Tibial nerve (tissue), 4 donors: Measurements from ENCODE around the gene NTNG2. TPM values are rescaled to one million over a fixed set of nuclear protein-coding genes. Genes with fewer than 3 reads are reported as not detected.
A peak's percentile ranks its signal among the peaks of the same experiment; 100 is the strongest.
"Not testable (repeated sequence)": the region's sequence is repeated elsewhere in the genome, so short reads cannot be mapped to it uniquely, and the experiment has no call there.

Experiments used
- DNase-seq, 2 donors: peaks; one replicate each; pipeline ENCODE4 v3.0.0-alpha.2; 2019; ENCODE audit warnings: low spot score in 2 of 2
- H3K27ac ChIP-seq, 4 donors: fragments of 200-600 bp; sonication (generic) in 3 of 4; one replicate each; pipeline ENCODE4 v1.5.1; 2017 to 2019; ENCODE audit warnings: mild to moderate bottlenecking in 1 of 4
- H3K27me3 ChIP-seq, 2 donors: fragments of 200-600 bp; sonication (generic) in 1 of 2; one replicate each; pipeline versions ENCODE4 v1.5.1 to v1.6.0; 2017 to 2019
- H3K36me3 ChIP-seq, 3 donors: fragments of 200-600 bp; sonication (generic); one replicate each; pipeline ENCODE4 v1.5.1; 2018 to 2019
- H3K4me1 ChIP-seq, 4 donors: fragments of 200-600 bp; sonication (generic) in 3 of 4; one replicate each; pipeline ENCODE4 v1.5.1; 2017 to 2019
- H3K4me3 ChIP-seq, 4 donors: fragments of 200-600 bp; sonication (generic) in 3 of 4; one replicate each; pipeline ENCODE4 v1.5.1; 2017 to 2019; ENCODE audit warnings: mild to moderate bottlenecking in 1 of 4, moderate library complexity in 1 of 4
- H3K9me3 ChIP-seq, 4 donors: fragments of 200-600 bp; sonication (generic) in 3 of 4; one replicate each; pipeline ENCODE4 v1.5.1; 2017 to 2019
- EP300 ChIP-seq, 2 donors: sonication (generic); formaldehyde crosslinking; IDR thresholded peaks; one replicate each; pipeline ENCODE4 v1.6.1; 2017; ENCODE audit warnings: antibody characterized with exemption in 2 of 2, mild to moderate bottlenecking in 1 of 2
- POLR2A ChIP-seq, 2 donors: fragments of 450-650 bp; IDR thresholded peaks; one replicate each; pipeline ENCODE4 v1.6.1; 2017; ENCODE audit warnings: antibody characterized with exemption in 2 of 2, mild to moderate bottlenecking in 2 of 2, moderate library complexity in 2 of 2
- WGBS, 2 donors: methylation state at CpG; one replicate each; pipeline ENCODE4 v1.1.5; 2018; 5-methylcytosine and 5-hydroxymethylcytosine counted together
- total RNA-seq, 4 donors: library from RNA; depleted of rRNA; stranded (reverse); fragments of >200 nt; gene quantifications; one replicate each; pipeline ENCODE4 v1.1.0, GENCODE V29; 2016
- TF ChIP-seq, protein P1 (sequence below), 5 experiments: fragments of 200-600 bp in 3 of 5; fragments of 450-650 bp in 2 of 5; sonication (generic) in 3 of 5; IDR thresholded peaks; one replicate each; pipeline ENCODE4 v1.5.1; 2016 to 2019; ENCODE audit warnings: antibody characterized with exemption in 5 of 5, mild to moderate bottlenecking in 3 of 5, moderate library complexity in 2 of 5

NTNG2 gene
- total RNA-seq, 4 donors from 2014 or later = 0.63 to 21.4 (median 1.0) TPM

DNA sequence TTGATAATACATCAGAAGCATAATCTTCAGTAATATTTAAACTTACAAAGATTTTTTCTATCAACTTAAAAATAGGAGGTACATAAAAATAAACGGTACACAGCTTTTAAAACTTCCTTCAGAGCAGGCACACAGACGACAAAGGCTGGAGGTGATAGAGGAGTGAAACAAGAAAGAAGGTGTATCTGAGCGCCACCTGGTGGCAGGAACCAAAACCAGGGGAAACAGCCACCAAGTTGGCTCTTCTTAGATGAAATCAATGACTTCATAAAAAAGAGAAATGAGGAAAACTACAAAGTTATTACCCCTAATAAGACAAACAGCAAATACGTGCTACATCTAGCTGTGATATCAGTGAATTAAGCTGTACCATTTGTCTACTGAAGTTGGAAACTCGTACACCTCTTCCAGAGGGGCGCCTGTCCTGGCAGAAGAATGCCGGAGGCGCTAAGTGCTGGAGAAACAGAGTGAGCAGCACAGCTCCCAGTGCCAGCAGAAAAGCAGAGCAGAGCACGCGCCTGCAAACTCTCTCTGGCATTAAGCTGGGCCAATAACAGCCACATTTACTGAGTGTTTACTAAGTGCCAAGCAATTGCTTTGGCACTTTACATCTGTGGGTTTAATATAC is 107.0 kb downstream of the NTNG2 start:
- peak; percentile 43 to 71 for DNase-seq
- Histone ChIP-seq H3K4me3 (no peak overlapping the region), H3K4me1 (peaks cover 0 to 5% (median 0%) of the 10 kb centered on the region in 4 donors), H3K27ac (no peak overlapping the region), H3K9me3 (no peaks in the 10 kb centered on the region), H3K27me3 (no peaks in the 10 kb centered on the region), H3K36me3 (peaks cover 4 to 94% (median 23%) of the 10 kb centered on the region in 3 donors)
- 53 to 56% methylated on average over 10 of the region's 10 CpGs for WGBS, 2 donors
- no peak for TF ChIP-seq POLR2A (IDR thresholded peaks at IDR 0.05)
- TF ChIP-seq, protein P1, sequence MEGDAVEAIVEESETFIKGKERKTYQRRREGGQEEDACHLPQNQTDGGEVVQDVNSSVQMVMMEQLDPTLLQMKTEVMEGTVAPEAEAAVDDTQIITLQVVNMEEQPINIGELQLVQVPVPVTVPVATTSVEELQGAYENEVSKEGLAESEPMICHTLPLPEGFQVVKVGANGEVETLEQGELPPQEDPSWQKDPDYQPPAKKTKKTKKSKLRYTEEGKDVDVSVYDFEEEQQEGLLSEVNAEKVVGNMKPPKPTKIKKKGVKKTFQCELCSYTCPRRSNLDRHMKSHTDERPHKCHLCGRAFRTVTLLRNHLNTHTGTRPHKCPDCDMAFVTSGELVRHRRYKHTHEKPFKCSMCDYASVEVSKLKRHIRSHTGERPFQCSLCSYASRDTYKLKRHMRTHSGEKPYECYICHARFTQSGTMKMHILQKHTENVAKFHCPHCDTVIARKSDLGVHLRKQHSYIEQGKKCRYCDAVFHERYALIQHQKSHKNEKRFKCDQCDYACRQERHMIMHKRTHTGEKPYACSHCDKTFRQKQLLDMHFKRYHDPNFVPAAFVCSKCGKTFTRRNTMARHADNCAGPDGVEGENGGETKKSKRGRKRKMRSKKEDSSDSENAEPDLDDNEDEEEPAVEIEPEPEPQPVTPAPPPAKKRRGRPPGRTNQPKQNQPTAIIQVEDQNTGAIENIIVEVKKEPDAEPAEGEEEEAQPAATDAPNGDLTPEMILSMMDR (IDR thresholded peaks at IDR 0.05) = peak; percentile 66 to 85 (median 74)
- no peak for TF ChIP-seq EP300 (IDR thresholded peaks at IDR 0.05)

DNA sequence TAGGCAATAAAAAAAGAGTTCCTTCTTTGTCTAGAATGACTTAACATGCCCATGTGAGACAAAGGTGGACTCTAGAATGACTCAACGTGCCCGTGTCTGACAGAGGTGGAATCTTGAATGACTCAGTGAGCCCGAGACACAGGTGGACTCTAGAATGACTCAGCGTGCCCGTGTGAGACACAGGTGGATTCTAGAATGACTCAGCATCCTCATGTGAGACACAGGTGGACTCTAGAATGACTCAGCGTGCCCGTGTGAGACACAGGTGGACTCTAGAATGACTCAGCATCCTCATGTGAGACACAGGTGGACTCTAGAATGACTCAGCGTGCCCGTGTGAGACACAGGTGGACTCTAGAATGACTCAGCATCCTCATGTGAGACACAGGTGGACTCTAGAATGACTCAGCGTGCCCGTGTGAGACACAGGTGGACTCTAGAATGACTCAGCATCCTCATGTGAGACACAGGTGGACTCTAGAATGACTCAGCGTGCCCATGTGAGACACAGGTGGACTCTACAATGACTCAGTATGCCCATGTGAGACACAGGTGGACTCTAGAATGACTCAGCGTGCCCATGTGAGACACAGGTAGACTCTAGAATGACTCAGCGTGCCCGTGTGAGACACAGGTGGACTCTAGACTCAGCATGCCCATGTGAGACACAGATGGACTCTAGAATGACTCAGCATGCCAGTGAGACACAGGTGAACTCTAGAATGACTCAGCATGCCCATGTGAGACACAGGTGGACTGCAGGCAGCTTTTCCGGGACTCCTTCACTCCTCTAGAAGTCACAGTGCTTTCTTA is 108.1 kb downstream of the NTNG2 start:
- not testable (repeated sequence) for H3K9me3 ChIP-seq, H3K4me1 ChIP-seq, H3K27me3 ChIP-seq, H3K27ac ChIP-seq, H3K4me3 ChIP-seq, DNase-seq
- peaks cover 0 to 95% (median 24%) of the 10 kb centered on the region in 3 donors for H3K36me3 ChIP-seq
- WGBS, 2 donors = 76 to 87% methylated on average over 10 to 12 of the region's 16 CpGs

DNA sequence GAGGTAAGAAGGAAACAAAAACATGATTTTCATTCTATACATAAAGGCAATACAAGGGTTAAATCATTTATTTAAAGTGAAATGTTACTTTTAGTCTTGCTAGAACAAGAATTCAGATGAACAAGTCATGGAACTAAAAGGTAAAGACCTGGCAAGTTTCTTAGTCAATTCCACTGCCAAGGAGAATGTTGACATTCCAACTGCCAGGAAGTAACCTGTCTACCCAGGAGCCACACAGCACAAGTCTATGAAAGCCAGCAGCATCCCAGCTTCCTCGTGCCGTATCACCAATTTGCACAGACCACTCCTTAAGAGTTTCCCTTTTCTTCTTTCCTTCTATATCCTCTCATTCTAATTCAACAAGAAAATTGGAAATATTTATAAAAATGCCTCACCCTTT is 113.0 kb downstream of the NTNG2 start:
- TF ChIP-seq, protein P1 (IDR thresholded peaks at IDR 0.05) = no peak
- no peak for TF ChIP-seq EP300 (IDR thresholded peaks at IDR 0.05)
- TF ChIP-seq POLR2A (IDR thresholded peaks at IDR 0.05) = no peak
- Histone ChIP-seq H3K4me3 (no peak overlapping the region), H3K4me1 (no peaks in the 10 kb centered on the region), H3K36me3 (peaks cover 0 to 100% (median 34%) of the 10 kb centered on the region in 3 donors), H3K27me3 (no peaks in the 10 kb centered on the region), H3K27ac (no peak overlapping the region), H3K9me3 (no peaks in the 10 kb centered on the region)
- 90 to 94% methylated on average over 2 of the region's 2 CpGs for WGBS, 2 donors
- no peak for DNase-seq

DNA sequence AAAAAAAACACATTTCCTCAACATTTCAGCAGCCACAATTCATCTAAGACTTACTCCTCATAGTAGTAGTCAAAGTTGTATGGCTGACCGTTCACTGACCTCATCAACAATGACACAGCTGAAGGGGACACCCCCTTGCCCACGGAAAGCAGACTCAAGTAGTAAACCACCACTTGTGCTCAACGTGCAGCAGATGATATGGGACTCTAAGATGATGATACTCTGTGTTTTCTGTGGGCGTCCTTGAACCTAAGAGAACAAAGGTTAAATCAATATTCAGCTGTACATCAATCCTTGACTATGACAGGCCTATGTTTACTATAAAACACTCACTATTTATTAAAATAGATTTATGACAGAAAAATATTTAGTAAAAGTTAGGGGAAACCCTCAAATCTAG is 121.3 kb downstream of the NTNG2 start:
- Histone ChIP-seq H3K4me3 (no peak overlapping the region), H3K4me1 (no peaks in the 10 kb centered on the region), H3K27me3 (no peaks in the 10 kb centered on the region), H3K36me3 (peaks cover 3 to 100% (median 36%) of the 10 kb centered on the region in 3 donors), H3K27ac (no peak overlapping the region), H3K9me3 (no peaks in the 10 kb centered on the region)
- 57 to 58% methylated on average over 4 of the region's 4 CpGs for WGBS, 2 donors
- TF ChIP-seq, protein P1 (IDR thresholded peaks at IDR 0.05) = no peak
- no peak for TF ChIP-seq POLR2A (IDR thresholded peaks at IDR 0.05)
- DNase-seq = no peak

DNA sequence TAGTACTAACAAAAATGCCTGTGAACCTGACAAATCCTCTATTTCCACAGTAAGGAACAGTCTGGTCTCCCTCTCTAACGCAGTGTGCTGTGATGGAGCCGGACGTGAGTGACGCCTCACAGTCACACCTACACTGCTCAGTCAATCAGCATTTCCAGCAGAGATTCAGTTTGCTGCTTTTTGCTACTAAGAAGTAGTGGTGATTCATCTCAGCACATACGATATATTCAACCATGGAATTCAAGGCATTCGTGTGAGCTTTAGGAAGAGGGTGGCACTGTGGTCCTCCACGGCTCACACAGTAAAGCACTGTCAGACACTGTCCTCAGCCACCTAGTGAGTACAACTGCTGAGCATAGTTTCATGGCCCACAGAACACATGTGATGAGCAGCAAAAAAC is 122.0 kb downstream of the NTNG2 start:
- TF ChIP-seq EP300 (IDR thresholded peaks at IDR 0.05) (no peak), POLR2A (IDR thresholded peaks at IDR 0.05) (no peak)
- TF ChIP-seq, protein P1 (IDR thresholded peaks at IDR 0.05) = no peak
- DNase-seq = no peak
- H3K27me3 ChIP-seq = no peaks in the 10 kb centered on the region
- peaks cover 3 to 100% (median 36%) of the 10 kb centered on the region in 3 donors for H3K36me3 ChIP-seq
- WGBS, 2 donors = 80 to 81% methylated on average over 7 of the region's 7 CpGs
- H3K9me3 ChIP-seq = no peaks in the 10 kb centered on the region
- H3K27ac ChIP-seq = no peak overlapping the region
- no peak overlapping the region for H3K4me3 ChIP-seq
- peaks cover 0 to 3% (median 0%) of the 10 kb centered on the region in 4 donors for H3K4me1 ChIP-seq
